Brain pericyte (primary cell): Measurements from ENCODE around the gene CNNM2.
A peak's percentile ranks its signal among the peaks of the same experiment; 100 is the strongest.

Source experiments
- DNase-seq: peaks from one replicate; pipeline ENCODE4 v3.0.0-alpha.2; 2012; ENCODE audit warnings: low read depth, low spot score

CNNM2 gene

DNA sequence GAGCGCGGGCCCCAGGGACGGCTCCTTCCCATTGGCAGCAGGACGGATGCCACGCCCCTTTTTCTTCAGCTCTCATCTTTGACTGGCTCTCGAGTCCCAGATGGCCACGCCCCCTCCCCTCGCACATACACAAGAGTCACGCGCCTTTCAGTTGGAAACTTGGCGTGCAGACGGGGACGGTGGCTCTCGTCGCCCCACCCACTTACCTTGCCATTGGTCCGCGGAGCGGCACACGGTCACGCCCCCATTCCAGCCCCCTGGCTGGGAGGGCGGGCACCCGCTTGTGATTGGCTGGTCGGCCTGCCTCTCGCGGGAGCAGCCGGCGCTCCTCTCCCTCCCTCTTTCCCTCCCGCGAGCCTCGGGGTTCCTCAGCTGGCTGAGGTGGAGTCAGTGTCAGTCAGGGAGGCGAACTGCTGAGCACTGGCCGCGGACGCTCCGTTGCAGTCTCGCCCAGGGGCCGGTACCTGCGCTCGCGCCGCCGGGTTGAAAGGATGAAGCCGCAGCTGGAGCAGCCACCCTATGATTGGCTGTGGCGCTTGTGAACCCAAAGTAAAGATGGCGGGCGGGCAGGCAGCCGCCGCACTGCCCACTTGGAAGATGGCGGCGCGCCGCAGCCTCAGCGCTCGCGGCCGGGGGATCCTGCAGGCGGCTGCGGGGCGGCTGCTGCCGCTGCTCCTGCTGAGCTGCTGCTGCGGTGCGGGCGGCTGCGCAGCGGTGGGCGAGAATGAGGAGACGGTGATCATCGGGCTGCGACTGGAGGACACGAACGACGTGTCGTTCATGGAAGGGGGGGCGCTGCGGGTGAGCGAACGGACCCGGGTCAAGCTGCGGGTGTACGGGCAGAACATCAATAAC lies at the start of gene CNNM2:
CNNM2 (plus strand) TSS at position 333 of the 855 bp plus-strand sequence; CDS start at position 520, 187 bp downstream.
- DNase-seq: peak; percentile 100

- no peak for DNase-seq
Measured at GRCh38 chr10:102868911-102869257, 49.2 kb upstream of the CNNM2 start.

DNA sequence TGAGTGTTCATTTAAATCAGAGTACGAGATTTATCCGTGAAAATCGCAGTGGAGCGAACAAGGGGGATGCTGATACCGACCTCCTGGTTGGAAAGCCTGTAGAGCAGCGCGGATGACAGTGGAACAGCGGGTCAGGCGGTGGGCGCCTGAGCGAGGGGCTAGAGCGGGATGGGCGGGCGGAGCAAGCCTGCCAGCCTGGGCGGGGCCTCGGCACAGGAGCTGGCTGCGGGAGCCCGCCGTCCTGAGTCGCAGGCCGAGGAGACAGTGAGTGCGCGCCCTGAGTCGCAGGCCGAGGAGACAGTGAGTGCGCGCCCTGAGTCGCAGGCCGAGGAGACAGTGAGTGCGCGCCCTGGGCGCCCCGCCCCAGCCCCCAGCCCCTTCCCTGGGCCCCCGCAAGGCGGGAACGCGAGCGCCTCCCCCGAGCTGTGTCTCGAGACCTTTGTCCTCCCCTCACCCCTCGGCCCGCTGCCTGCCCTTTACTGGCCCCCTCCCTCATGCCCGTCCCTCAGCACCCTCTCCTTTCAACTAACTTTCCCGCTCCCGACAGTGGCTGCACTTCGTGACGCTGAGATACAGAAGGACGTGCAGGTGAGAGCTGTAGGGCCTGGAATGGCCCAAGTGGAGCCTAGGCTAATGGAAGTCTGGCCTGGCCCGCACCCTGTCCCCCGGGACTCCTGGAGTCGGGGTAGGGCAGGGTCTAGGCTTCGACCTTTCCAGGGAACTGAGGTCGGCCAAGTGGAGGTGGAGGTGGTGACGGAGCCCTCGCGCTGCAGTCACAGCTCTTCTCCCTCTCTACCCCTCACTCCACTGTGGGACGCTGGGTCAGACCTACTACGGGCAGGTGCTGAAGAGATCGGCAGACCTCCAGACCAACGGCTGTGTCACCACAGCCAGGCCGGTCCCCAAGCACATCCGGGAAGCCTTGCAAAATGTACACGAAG lies 48.6 kb upstream of the CNNM2 start, which contains the start of gene AS3MT:
AS3MT (plus strand) TSS at position 213 of the 941 bp plus-strand sequence; CDS start at position 336, 123 bp downstream.
- no peak for DNase-seq

GRCh38 chr10:102870221-102870620 lies 47.9 kb upstream of the CNNM2 start:
- no peak for DNase-seq

DNA sequence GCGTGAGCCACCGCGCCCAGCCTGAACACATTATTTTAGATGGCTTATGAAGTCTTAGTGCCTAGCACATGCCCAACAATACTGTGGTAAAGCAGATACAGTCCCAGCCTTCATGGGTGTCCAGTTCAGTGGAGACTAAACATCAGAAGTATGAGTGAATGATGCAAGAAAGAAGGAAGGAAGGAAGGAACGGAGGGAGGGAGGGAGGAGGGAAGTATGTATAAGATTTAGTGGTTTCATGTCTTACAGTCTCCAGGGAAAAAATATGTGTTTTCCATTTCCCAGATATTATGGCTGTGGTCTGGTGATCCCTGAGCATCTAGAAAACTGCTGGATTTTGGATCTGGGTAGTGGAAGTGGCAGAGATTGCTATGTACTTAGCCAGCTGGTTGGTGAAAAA lies 45.9 kb upstream of the CNNM2 start:
- no peak for DNase-seq

- no peak for DNase-seq
Measured at GRCh38 chr10:102876747-102877153, 41.3 kb upstream of the CNNM2 start.

- DNase-seq: no peak
Measured at GRCh38 chr10:102878629-102879028, 39.5 kb upstream of the CNNM2 start.

- no peak for DNase-seq
Measured at GRCh38 chr10:102880256-102880655, 37.8 kb upstream of the CNNM2 start.

DNA sequence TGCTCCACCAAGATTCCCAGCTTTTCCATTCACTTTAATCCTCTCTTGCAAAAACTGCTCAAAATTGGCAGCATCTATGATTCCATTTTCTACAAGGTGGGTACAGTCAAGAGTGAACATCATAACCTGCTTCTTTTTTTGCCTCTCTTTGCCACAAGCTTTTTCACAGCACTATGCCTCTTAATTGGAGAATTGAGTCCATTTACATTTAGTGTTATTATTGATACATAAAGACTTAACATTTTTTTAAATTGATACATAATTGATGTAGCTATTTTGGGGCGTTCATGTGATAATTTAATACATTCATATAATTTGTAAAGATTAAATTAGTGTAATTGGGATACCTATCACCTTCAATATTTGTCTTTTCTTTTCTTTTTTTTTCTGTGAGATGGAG lies 30.0 kb upstream of the CNNM2 start:
- DNase-seq: no peak

DNA sequence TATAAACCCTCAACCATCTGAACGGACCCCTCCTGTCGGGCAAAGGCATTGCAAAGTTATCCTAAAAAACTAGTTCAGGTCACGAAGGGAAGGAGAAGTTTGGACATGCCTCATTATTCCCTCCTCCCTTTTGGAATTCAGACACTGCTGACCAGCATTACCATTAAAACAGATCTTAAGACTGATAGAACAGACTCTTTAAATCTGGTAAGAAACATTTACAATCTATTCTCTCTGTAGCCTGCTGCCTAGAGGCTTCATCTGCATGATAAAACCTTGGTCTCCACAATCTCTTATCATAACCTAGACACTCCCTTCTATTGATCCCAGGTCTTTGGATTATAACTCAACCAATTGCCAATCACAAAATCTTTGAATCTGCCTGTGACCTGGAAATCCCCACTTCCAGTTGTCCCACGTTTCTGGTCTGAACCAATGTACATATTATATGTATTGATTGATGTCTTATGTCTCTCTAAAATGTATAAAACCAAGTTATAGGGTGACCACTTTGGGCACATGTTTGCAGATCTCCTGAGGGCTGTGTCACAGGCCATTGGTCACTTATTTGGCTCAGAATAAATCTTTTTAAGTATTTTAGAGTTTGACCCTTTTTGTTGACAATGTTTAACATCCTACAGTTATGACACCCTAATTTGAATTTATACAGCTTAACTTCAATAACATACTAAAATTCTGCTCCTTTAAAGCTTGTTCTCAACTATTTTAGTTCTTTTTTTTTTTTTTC lies 23.5 kb upstream of the CNNM2 start:
- no peak for DNase-seq

DNA sequence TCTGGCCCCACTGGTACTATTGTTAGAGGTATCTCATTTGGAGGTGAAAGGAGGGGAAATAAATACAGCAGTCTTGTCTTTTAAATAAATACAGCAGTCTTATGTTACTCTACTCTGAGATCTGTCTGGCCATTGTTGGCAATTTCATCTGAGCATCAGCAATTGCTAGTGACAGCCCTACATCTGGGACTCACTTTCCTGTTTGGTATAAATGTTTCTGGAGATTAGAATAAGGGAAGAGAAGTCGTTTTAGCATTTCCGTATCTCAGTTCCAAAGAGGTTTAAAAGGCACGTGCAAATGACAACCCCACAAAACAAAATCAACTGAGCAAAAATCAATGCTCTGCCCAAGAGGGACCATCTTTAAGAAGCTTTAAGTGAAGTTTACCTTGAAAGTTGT lies 18.1 kb upstream of the CNNM2 start:
- DNase-seq: no peak

DNA sequence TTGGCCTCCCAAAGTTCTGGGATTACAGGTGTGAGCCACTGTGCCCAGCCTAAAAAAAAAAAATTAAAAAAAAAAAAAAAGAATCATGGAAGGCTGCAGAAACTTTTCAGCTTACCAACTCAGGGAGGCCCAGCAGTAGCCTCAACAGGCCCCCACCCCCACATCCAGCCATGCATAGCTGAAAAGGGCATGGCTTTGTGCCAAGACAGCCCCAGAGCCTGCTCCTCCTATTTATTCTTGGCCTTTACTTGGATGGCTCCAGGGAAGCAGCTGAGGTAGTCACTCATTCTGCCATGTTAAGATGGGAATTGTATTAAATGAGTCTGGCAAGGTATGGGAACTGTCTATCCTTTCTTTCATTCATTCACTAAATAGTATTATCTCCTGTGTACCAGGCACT lies 13.7 kb upstream of the CNNM2 start:
- DNase-seq: no peak

GRCh38 chr10:102906507-102906906 lies 11.6 kb upstream of the CNNM2 start:
- DNase-seq: no peak

- DNase-seq: no peak
Measured at GRCh38 chr10:102914781-102915180, 3.3 kb upstream of the CNNM2 start.

DNA sequence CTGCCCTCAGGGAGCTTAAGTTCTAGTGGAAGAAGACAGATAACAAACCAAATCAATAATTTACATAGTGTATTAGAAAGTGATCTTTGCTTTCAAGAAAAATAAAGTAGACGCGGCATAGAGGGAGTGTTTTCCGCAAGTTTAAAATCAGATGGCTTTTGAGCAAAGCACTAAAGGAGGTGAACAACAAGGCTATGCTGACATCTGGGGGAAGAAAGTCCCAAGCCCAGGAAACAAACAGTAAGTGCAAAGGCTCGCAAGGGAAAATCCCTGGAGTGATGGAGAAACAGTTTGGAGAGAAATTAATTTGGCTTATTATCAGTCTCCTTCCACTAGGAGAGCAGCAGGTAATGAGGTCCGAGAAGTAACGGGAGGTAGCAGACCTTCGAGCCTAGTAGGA lies 1.9 kb upstream of the CNNM2 start:
- no peak for DNase-seq

DNA sequence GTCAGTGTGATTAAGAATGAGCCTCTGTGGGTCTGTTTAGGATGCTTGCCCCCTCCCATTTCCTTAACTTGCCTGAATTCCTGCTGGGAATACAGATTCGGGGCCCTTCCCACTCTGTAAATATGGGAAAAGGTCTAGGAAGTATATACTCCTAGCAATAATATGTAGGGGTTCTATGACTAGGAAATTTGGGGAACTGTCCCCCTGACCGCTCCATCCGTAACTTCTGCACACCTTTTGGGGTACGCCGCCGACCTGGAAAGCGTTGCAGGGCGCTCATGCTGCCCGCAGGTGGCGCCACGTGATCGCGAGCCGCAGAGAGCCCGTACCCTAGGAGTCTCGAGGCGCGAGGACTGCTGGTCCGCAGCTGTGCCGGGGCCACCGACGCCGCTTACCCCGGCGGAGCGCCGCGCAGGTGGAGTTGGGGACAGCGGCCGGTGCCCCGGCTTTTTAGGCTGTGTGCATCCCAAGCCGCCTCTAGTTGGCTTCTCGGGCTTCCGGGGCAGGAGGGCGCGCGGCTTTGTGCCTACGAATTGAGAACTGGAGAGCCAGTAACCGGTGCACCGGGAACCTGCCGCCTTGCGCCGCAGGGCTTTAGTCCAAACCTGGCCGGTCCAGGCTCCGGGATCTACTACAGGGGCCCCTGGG lies 656 bp upstream of the CNNM2 start:
- DNase-seq: no peak

GRCh38 chr10:102918817-102919245 lies 737 bp downstream of the CNNM2 start:
- no peak for DNase-seq

DNA sequence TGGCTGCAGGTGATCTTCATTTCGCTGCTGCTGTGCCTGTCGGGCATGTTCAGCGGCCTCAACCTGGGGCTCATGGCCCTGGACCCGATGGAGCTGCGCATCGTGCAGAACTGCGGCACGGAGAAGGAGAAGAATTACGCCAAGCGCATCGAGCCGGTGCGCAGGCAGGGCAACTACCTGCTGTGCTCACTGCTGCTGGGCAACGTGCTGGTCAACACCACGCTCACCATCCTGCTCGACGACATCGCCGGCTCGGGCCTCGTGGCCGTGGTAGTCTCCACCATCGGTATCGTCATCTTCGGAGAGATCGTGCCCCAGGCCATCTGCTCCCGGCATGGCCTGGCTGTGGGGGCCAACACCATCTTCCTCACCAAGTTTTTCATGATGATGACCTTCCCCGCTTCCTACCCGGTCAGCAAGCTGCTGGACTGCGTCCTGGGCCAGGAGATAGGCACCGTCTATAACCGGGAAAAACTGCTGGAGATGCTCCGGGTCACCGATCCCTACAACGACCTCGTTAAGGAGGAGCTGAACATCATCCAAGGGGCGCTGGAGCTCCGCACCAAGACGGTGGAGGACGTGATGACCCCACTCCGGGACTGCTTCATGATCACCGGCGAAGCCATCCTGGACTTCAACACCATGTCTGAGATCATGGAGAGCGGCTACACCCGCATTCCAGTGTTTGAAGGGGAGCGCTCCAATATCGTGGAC lies 1.3 kb downstream of the CNNM2 start:
- DNase-seq: no peak

- DNase-seq: no peak
Measured at GRCh38 chr10:102919992-102920739, 2.1 kb downstream of the CNNM2 start.

GRCh38 chr10:102923601-102924000 lies 5.5 kb downstream of the CNNM2 start:
- no peak for DNase-seq
